NCI-H748 (cell line): Measurements from ENCODE around the gene MAP1LC3B2.

ENCODE experiments used
- DNase-seq: peaks from one replicate; lab custom pipeline; 2025; ENCODE audit not compliant: unreplicated experiment; lab: John Stamatoyannopoulos, UW

The MAP1LC3B2 gene

DNA sequence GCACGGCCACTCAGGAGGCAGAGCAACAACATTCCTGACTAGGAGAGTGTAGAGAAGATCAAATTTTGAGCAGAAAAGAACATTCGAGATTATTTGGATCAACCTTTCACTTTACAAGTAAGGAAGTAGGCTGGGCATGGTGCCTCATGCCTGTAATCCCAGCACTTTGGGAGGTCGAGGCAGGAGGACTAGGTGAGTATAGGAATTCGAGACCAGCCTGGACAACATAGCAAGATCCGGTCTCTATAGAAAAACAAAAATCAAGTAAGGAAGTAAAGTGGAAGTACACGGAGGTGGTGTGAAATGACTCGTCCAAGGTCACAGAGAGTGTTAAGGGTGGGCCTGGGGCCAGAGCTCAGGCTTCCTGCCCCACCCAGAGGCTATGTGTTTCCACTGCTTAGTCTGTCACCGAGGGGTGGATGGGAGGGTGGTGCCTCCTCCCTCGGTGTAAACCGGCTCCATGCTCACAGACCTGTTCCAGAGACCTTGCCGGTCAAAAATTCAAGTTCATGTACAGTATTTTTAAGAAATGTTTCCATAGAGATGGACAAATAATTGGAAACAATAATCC, 51.9 kb downstream of the MAP1LC3B2 start:
- no peak for DNase-seq

GRCh38 chr12:116612436-116612835, 53.3 kb downstream of the MAP1LC3B2 start:
- DNase-seq: no peak

DNA sequence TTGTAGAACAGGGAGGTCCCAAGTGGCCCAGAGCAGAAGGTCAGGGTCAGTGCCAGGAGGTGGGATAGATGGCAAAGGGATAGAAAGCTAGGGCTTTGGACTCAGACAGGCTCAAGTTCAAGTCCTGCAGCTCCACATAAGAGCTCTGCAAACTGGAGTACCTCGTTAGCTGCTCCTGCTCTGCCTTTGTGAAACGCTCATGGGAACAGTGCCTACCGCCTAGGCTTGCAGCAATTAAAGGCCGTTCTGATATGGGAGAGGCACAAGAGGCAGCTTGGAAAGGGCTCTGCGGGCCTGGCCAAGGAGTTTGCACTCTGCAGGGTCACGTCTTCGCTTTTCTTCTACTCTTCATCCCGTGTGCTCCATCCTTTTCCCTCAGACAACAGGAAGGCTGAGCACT, 54.1 kb downstream of the MAP1LC3B2 start:
- no peak for DNase-seq

- DNase-seq: no peak
These were observed 55.2 kb downstream of the MAP1LC3B2 start for GRCh38 chr12:116614194-116614915.

DNA sequence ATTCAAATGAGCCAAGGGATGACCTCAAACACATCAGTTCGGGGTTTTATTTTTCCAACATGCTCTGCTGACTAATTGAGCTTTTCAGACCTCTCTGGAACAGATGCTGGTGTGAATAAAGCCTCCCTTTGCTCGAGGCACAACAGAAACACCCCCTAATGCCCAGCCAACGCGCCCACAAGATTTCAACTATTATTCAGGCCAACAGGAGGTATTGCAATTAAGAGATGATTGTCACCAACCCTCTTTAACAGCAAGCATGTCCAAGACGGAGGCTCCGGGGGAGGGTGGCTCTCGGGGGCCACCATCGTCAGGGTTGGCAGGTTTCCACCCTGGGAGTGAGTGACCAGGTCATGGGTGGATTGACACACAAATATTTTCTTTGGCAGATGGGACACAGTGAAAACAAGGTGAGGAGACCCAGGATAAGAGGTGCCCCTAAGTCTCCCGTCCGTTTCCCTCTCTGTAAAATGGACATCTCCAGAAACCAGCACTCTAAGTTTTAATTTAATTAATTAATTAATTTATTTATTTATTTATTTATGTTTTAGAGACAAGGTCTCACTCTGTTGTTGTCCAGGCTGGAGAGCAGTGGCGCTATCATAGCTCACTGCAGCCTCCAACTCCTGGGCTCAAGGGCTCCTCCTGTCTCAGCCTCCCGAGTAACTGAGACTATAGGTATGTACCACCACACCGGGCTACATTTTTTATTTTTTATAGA, 56.1 kb downstream of the MAP1LC3B2 start:
- DNase-seq: peak; percentile 49

- peak; percentile 18 for DNase-seq
These were observed 57.5 kb downstream of the MAP1LC3B2 start for GRCh38 chr12:116616536-116617248.

- DNase-seq: no peak
These were observed 60.1 kb downstream of the MAP1LC3B2 start for GRCh38 chr12:116619246-116619645.

DNA sequence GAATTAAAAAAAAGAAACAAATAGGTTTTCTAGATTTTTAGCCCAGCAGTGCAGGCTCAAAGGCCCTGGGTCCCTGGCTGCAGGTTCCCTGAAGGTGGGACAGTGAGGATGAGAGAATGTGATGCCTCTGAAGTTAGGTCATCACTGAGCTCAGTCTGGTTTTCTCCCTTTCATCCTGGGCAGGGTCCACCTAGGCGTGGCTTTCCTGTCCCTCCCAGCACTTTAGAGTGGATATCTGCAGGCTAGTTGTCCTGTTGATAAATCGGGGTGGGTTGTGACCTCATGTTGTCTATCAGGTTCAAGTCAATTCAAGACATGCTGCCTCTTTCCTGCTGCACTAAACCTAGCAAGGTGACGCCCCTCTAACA, 60.9 kb downstream of the MAP1LC3B2 start:
- DNase-seq: peak; percentile 20

DNA sequence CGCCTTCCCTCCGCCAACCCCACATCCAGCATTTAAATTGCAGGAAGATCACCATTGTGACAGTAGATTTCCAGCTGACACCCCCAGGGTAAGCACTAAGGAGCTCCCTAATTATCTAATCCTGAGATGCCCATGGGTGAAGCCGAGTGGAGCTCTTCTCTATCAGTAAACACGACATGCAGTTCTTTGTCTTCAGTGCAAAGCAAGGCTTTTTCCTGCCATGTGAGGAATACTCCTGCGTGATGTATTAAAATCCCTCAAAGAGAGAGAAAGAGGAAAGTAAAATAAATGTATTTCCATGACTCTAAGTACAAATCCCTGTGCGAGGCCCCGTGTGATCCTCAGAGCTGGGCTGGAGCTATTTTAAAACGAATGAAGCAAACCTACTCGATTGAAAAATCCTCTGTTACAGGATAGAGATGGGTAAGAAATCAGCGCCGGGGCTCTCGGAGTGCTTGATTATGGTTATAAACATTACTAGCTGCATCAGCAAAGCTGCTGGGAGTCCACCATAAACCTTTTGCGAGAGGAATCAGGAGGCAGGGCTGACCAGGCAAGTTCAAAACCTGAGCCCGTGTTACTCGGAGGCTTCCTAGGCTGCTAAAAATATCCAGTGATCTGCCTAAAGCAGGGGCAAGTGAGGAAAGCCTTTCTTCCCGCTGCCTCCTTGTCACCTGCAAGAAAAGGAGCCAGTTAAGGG, 61.5 kb downstream of the MAP1LC3B2 start:
- DNase-seq: no peak

GRCh38 chr12:116621194-116621593, 62.0 kb downstream of the MAP1LC3B2 start:
- no peak for DNase-seq

GRCh38 chr12:116624516-116624915, 65.3 kb downstream of the MAP1LC3B2 start:
- DNase-seq: peak; percentile 18

DNA sequence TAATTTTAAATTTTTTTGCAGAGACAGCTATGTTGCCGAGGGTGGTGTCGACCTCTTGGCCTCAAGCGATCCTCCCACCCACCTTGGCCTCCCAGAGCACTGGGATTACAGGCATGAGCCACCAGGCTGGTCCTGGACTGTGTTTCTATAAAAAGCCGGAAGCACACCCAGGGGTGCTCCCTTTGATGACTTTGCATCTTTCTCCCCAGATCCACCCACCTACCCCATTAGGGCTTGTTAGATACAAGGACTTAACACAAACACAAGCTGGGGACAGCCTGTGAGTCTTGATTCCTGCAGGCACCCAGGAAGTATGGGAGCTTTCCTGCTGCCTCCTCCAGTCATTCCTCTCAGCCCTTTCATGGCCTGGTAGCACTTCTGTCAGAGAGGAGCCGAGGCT, 67.0 kb downstream of the MAP1LC3B2 start:
- no peak for DNase-seq
